Right kidney (tissue), 1 donor: Measurements from ENCODE around the gene SSU72.

ENCODE experiments used
- DNase-seq: peaks from one replicate; pipeline ENCODE4 v3.0.0-alpha.2; 2016

Gene SSU72

DNA sequence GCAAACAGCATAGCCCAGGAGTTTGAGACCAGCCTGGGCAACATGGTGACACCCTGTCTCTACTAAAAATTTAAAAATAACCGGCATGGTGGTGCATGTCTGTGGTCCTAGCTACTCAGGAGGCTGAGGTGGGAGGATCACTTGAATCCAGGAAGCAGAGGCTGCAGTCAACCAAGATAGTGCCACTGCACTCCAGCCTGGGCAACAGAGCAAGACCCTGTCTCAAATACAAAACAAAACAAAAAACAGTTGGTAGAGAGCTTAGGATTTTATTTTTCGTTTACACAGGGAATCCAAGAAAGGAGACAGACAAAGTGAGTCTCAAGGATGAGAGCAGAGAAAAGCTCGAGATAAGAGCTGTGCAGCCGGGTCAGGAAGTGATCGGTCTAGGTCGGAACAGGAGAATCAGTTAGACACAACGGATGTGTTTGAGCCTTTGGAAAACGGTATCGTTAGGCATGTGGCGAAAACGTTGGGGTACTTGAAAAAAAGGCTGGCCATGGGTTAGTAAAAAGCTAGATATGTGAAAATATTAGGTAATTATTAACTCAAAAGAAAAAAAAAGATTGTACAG is 38.9 kb upstream of the SSU72 start:
- no peak for DNase-seq

DNA sequence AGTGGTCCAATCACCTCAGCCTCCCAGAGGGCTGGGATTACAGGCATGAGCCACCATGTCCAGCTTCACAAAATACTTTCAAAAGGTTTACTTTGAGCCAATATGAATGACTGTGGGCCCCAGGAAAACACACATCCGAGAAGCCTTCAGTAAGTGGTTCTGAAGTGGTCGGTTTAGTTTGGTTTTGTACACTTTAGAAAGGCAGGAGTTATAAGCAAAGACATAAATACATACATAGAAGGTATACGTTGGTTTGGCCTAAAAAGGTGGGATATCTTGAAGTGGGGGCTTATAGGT is 37.4 kb upstream of the SSU72 start:
- no peak for DNase-seq

GRCh38 chr1:1610796-1611195 is 36.1 kb upstream of the SSU72 start:
- DNase-seq, result no peak

GRCh38 chr1:1609822-1610485 is 35.3 kb upstream of the SSU72 start:
- DNase-seq, result no peak

DNA sequence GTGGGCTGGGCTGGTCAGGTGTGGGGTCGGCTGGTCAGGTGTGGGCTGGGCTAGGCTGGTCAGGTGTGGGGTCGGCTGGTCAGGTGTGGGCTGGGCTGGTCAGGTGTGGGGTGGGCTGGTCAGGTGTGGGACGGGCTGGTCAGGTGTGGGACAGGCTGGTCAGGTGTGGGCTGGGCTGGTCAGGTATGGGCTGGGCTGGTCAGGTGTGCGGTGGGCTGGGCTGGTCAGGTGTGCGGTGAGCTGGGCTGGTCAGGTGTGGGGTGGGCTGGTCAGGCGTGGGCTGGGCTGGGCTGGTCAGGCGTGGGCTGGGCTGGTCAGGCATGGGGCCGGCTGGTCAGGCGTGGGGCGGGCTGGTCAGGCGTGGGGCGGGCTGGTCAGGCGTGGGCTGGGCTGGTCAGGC is 31.6 kb upstream of the SSU72 start:
- DNase-seq, result no peak

GRCh38 chr1:1605724-1606123 is 31.1 kb upstream of the SSU72 start:
- DNase-seq, result no peak

- no peak for DNase-seq
Measured at GRCh38 chr1:1605034-1605591, 30.4 kb upstream of the SSU72 start.

DNA sequence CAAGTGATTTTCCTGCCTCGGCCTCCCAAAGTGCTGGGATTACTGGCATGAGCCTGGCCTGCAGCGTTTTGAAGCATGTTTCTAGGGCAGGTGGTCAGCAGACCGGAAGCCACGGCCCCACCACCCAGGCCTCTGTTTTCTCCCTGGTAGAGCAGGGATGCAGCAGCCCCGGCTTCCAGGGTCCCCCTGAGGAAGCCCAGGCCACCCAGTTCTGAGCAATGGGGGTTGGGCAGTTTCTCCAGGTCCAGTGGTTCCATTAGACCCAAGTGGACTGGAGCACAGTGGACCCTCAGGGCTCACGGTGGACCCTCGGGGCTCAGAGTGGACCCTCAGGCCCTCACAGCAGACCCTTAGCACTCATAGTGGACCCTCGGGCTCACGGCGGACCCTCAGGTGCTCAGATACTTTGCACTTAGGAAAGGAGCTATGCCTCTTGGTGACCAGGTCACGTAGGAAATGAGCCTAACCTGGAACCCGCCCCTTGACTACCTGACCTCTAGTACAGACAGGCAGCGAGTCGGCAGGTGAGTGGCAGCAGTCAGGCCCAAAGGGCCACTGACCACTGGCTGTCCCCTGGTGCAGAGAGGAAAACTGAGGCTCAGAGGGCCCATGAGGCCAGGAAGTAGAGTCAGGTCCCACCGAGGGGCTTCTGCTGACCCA is 29.8 kb upstream of the SSU72 start:
- DNase-seq, result no peak

DNA sequence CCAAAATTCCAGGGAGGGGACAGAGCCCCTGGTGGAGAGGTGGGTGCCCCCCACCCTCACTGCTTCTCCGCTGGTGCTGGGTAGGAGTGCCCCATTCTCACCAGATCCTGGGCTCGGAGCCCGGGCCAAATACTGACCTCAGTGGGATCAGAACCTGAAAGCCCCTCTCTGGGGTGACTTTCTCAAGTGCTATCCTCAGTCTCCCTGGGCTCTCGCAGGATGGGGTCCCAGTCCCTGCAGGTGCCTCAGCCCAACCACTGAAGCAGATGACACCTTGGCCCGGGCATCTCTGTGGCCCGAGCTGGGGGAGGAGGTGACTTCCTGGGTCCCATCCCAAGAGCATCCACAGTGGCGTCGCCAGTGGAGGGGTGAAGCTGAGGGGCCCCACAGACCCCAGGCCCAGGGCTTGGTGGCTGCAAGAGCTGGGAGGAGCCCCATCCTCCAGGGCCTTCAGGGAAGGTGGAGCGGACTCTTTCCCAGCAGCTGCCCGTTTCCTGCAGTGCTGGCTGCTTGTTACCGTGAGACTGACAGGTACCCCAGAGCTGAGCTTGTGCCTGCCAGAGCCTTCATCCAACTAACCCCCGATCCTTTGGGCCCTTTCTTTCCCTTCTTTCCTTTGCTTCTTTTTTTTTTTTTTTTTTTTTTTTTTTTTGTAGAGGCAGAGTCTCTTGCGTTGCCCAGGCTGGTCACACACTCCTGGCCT is 29.2 kb upstream of the SSU72 start:
- no peak for DNase-seq

DNA sequence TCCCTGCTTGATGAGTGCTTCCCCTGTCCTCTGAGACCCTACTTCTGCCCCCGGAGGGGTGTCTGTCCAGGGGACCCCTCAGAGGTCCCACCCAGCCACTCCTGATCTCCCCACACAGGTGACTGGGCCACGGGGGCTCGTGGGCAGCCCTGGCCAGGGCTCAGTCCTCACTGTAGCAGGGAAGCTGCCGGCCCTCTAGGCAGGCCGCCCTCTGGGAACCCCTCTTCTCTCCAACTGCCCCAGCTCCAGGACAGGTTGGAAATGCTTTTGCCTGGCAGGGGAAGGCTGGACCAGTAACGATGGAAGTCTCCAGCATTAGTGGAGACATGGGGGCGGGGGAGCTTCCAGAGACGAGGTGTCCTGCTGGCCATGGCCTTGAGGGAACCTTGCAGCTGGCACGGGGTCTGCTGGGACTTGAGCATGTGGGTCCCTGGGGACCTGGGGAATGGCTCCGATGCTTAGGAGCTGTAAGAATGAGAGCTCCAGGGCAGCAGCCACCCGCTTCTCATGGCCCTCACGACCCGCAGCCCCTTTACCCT is 28.4 kb upstream of the SSU72 start:
- DNase-seq, result no peak

DNA sequence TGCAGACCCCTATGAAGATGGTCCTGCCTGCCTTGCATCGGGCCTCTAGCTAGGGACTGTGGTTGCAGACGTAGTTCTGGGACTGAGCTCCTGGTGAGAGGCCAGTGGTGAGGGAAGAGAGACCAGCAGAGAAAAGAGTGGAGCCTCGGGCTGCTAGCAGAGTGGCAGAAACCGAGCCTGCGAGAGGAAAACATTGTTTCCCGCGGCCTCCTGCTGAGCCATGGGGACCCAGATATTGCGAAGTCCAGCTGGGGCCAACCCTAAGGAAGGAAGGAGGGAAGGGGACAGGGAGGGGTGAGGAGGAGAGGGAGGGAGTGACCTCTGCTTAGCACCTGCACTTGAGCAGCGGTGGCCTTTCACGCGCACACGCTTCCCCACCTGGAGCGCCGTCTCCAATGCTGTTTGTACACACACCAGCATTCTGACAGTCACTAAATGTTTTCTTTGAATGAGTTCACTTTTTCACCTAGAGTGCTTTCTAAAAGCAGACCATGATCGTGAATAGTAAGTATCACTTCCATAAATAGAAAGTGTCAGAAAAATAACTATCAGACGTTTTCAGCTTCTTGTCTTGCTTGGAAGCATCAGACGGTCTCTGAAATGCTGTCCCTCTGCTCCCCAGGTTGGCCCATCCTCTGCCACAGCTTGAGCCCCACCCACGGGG is 27.8 kb upstream of the SSU72 start:
- no peak for DNase-seq

DNA sequence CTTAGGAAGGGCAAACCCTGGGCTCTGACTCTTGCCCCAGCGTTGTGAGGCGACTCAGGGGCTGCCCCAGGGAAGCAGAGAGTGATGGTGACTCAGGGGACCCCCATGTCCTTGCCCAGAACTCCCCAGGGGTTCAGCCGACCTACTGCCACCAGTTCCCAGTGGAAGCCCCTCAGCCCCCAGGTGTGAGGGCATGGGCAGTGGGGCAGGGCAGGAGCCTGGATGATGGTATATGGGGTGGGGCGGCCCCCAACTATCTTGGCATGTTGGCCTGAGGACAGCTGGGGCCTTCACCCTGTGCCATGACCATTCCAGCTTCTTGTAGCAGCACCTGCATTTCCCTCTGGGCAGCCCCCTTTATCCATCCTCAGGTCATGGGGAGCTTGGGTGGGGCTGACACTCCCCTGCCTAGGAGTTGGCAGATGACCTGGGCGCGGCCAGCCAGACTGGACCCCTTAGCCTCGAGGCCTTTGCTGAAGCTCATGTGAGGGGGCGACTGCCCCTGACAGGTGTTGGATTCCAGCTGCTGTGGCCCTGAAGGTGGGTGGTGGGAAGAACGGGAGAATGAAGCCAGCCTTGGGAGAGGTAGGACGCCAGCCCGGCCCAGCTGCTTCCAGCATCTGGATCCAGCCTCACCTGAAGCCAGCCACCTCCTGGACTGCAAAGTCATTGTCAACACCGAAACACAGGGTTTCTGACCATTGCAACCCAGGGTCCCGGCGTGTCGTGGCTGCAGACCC is 27.1 kb upstream of the SSU72 start:
- no peak for DNase-seq

DNA sequence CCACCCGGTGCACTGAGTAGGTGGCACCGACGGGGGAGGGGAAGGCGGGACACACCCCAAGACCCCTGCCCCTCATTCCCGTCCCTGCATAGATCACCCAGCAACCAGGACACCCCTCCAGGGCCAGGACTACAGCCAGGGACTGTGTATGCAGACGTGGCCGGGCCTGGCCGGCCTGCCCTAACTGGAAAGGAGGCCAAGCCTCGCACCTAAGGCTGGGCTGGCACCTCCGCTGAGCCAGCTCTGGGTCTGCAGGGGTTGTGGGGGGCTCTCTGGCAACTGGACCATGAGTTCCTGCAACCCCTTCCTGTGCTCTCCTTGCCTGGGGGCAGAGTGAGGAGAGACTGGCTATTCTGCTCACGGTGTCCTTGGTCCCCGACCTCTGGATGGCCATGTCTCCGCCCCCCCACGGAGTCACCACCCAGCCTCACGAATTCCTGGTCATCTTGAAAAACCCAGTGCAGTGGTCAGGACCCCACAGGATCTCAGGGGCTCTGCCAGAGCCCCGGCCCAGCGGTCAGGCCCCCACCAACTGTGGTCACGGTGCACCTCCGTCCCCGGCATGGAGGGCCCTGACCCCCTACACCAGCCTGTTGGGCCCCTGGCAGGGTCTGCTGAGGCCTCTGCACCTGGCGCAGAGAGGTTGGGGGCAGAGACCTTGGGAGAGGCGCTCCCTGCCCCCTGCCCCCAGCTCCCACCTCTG is 26.3 kb upstream of the SSU72 start:
- no peak for DNase-seq

DNA sequence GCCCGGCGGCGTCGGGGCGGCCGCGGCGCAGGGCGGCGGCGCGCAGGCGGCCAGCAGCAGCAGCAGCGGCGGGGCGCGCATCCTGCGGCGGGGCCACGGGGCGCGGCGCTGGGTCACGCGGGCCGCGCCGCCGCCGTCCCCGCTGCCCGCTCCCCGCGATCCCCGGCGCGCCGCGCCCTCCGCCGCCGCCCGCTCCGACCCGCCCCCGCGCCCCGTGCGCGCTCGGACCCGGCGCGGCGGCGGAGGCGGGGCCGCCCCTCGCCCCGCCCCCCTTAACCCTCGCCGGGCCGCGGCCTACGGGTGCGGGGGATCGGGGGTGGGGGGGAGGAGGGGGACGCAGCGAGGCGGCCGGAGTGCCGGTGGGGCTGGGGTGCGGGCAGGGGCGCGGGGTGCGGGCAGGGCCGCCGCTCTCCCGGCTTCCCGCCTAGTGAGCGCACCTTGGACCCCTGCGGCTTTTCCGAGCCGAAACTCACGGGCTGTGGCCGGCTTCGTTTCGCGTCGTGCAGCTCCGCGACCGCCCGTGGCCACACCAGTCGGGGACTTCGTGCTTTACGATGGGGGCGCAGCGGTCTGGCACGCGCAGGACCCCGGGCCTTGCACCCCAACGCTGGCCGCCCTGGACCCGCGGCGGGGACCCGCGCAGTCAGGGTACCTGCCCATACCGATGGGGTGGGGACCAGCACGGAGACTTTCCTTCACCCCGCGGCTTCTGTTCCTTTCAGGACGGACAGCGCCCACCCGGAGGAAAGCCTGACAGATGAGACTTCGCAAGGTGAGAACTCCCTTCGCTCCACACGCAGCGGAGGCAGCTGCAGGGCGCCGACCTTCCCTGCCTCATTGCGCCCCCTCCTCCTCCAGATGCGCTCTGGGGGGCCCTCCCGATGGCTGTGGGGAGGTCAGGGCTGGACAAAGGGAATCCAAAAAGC is 25.5 kb upstream of the SSU72 start, which contains the start of gene FNDC10:
FNDC10 (minus strand) TSS at position 201 of the 926 bp plus-strand sequence; CDS start at position 81, 120 bp downstream.
- no peak for DNase-seq

GRCh38 chr1:1599030-1599934 is 24.6 kb upstream of the SSU72 start:
- DNase-seq, result peak; percentile 65

- DNase-seq, result no peak
Measured at GRCh38 chr1:1598720-1599029, 24.0 kb upstream of the SSU72 start.

- DNase-seq, result no peak
Measured at GRCh38 chr1:1598051-1598719, 23.5 kb upstream of the SSU72 start.

GRCh38 chr1:1597275-1597930 is 22.7 kb upstream of the SSU72 start:
- peak; percentile 55 for DNase-seq
